GM06990 (cell line): ENCODE results near the gene OPRM1.

Source experiments
- DNase-seq: peaks from one replicate; pipeline ENCODE4 v3.0.0-alpha.2; 2011; ENCODE audit not compliant: insufficient read length; ENCODE audit errors: extremely low read depth
- H3K27me3 ChIP-seq: replicated peaks from 2 replicates; pipeline ENCODE4 v1.6.0; 2011; ENCODE audit warnings: low read length; ENCODE audit not compliant: control insufficient read depth, insufficient read depth
- H3K36me3 ChIP-seq: 2 replicates; pipeline ENCODE4 v1.5.1; 2011; ENCODE audit warnings: low read length; ENCODE audit not compliant: control insufficient read depth, insufficient read depth
- H3K4me3 ChIP-seq: replicated peaks from 2 replicates; pipeline ENCODE4 v1.5.1; 2011; ENCODE audit warnings: low read depth, mild to moderate bottlenecking, control low read depth, low read length
- CTCF ChIP-seq: IDR thresholded peaks from 2 replicates; pipeline ENCODE4 v1.5.1; 2011; ENCODE audit warnings: low read length, control low read depth, mild to moderate bottlenecking, inconsistent platforms; ENCODE audit not compliant: insufficient read depth, poor library complexity, severe bottlenecking

Gene OPRM1

GRCh38 chr6:154099211-154099610 is 60.2 kb downstream of the OPRM1 start:
- TF ChIP-seq CTCF, result no peak
- Histone ChIP-seq H3K36me3 (no peaks in the 10 kb centered on the region), H3K27me3 (no peaks in the 10 kb centered on the region), H3K4me3 (no peak overlapping the region)
- DNase-seq, result no peak

GRCh38 chr6:154106251-154106650 is 67.2 kb downstream of the OPRM1 start:
- Histone ChIP-seq H3K4me3 (no peak overlapping the region), H3K27me3 (no peaks in the 10 kb centered on the region), H3K36me3 (no peaks in the 10 kb centered on the region)
- TF ChIP-seq CTCF, result no peak
- no peak for DNase-seq

- no peak for TF ChIP-seq CTCF
- Histone ChIP-seq H3K27me3 (no peaks in the 10 kb centered on the region), H3K36me3 (no peaks in the 10 kb centered on the region), H3K4me3 (no peak overlapping the region)
- DNase-seq, result no peak
Observed at GRCh38 chr6:154111025-154111424, 72.0 kb downstream of the OPRM1 start.

- no peak for DNase-seq
- Histone ChIP-seq H3K4me3 (no peak overlapping the region), H3K27me3 (no peaks in the 10 kb centered on the region), H3K36me3 (no peaks in the 10 kb centered on the region)
- no peak for TF ChIP-seq CTCF
Observed at GRCh38 chr6:154112181-154112809, 73.3 kb downstream of the OPRM1 start.

- Histone ChIP-seq H3K36me3 (no peaks in the 10 kb centered on the region), H3K4me3 (no peak overlapping the region), H3K27me3 (no peaks in the 10 kb centered on the region)
- no peak for DNase-seq
- TF ChIP-seq CTCF, result no peak
Observed at GRCh38 chr6:154113392-154113791, 74.4 kb downstream of the OPRM1 start.

GRCh38 chr6:154117485-154117884 is 78.4 kb downstream of the OPRM1 start:
- Histone ChIP-seq H3K36me3 (no peaks in the 10 kb centered on the region), H3K27me3 (no peaks in the 10 kb centered on the region), H3K4me3 (no peak overlapping the region)
- DNase-seq, result no peak
- no peak for TF ChIP-seq CTCF
